Thoracic aorta endothelial cell (primary cell): Measurements from ENCODE around the gene PPME1. TPM values are rescaled to one million over a fixed set of nuclear protein-coding genes. Genes with fewer than 3 reads are reported as not detected.

ENCODE experiments used
- small RNA-seq: library from RNA; depleted of rRNA; stranded (forward); fragments of <200 nt; gene quantifications from one replicate; pipeline ENCODE3, GENCODE V24; 2012
- total RNA-seq: library from RNA; depleted of rRNA; stranded (reverse); fragments of >200 nt; gene quantifications from 2 replicates; pipeline ENCODE4 v1.2.3, GENCODE V29; 2012

The PPME1 gene, protein sequence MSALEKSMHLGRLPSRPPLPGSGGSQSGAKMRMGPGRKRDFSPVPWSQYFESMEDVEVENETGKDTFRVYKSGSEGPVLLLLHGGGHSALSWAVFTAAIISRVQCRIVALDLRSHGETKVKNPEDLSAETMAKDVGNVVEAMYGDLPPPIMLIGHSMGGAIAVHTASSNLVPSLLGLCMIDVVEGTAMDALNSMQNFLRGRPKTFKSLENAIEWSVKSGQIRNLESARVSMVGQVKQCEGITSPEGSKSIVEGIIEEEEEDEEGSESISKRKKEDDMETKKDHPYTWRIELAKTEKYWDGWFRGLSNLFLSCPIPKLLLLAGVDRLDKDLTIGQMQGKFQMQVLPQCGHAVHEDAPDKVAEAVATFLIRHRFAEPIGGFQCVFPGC
- total RNA-seq, result 19.0 and 28.2 TPM in 2 replicates

DNA sequence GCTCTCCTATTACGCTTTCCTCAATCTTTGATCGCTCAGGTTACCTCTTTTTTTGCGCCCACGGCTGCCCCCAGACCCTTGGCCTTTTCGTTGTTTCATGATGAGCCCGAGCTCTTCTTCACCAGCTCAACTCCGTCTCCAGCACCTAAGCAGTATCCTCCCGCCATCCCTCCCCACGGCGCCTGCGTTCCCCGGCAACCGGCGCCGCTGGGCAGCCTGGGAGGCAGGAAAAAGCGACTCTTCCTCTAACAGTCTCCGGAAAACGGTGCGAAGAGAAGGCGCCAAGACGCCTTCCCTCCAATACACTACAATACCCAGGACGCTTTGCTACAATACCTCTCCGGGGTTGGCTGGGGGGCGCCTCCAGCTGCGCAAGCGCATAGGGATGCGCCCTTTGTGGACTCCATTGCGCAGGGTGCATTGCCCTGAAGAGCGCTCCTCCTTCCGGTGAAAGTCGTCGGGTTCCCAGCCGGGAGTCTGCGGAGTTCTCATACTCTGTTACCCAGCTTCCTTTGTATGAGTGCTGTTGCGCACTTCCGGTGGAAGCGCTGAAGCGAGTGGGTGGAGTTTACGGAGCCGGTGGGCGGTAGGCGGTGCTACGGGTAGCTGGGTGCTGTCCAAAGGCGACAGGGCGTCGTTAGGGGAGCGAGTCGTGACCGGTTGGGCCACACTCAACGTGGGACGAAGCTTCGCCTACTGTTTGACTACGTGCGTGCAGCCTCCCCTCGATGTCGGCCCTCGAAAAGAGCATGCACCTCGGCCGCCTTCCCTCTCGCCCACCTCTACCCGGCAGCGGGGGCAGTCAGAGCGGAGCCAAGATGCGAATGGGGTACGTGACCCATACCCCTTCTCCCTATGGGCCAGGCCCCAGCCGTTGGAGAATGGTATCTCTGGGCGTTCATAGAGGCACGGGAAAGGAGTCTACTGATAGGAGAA is at the start of gene PPME1, which contains the start of gene C2CD3:
Gene PPME1, plus strand, starts transcription at position 596 of the 936 bp plus-strand sequence. Its CDS starts 133 bp downstream, at position 729.
Gene C2CD3, minus strand, starts transcription at position 309 of the 936 bp plus-strand sequence. Its CDS starts 210 bp downstream, at position 99.

Small RNA genes within 50 kb of the gene (small RNA-seq; reads per million reads assigned to genes)
- not detected for gene AP002392.1
- gene RF00409, result not detected

Other genes with a start within 250 kb of the PPME1 start
- gene DNAJB13, start 220.3 kb upstream of the PPME1 start, total RNA-seq, result not detected in 2 replicates
- gene UCP2, start 188.4 kb upstream of the PPME1 start, total RNA-seq, result 0.53 and 2.2 TPM in 2 replicates
- 0.80 and 1.0 TPM in 2 replicates for gene UCP3, start 162.2 kb upstream of the PPME1 start, total RNA-seq
- 25.4 and 27.9 TPM in 2 replicates for gene C2CD3, start 287 bp upstream of the PPME1 start, total RNA-seq
- 11.8 and 29.1 TPM in 2 replicates for gene P4HA3, start 140.4 kb downstream of the PPME1 start, total RNA-seq
- gene PGM2L1, start 227.1 kb downstream of the PPME1 start, total RNA-seq, result 24.1 and 33.6 TPM in 2 replicates